Endothelial cell of umbilical vein (primary cell): ENCODE results near the gene SHKBP1. TPM values are rescaled to one million over a fixed set of nuclear protein-coding genes. Genes with fewer than 3 reads are reported as not detected.
A peak's percentile ranks its signal among the peaks of the same experiment; 100 is the strongest.

Experiments used
- BruUV-seq: library from RNA; stranded (reverse); fragments of 400-500 nt; replicated peaks from 2 replicates; lab custom pipeline; 2021; lab: Mats Ljungman, UMichigan
- CTCF ChIA-PET: fragments of 300-600, 350-600 bp; sonication (Branson Sonifier 250); formaldehyde crosslinking; loops from one replicate; lab custom pipeline; 2021; ENCODE audit warnings: antibody characterized with exemption, inconsistent platforms; lab: Charles Lee
- POLR2A ChIA-PET: fragments of 300-600, 350-600 bp; sonication (Branson Sonifier 250); formaldehyde crosslinking; loops from one replicate; lab custom pipeline; 2021; ENCODE audit warnings: antibody characterized with exemption, inconsistent platforms; lab: Charles Lee
- DNase-seq: peaks from one replicate; pipeline ENCODE4 v3.0.0-alpha.2; 2011; ENCODE audit warnings: low read depth, low spot score
- FAIRE-seq: peaks from 2 replicates; lab custom pipeline; 2011; peaks lifted over from hg19 to GRCh38; lab: Jason Lieb, UNC
- H2AFZ ChIP-seq: 2 replicates; pipeline ENCODE4 v1.6.0; 2012; ENCODE audit warnings: low read depth, low read length, control low read depth, inconsistent platforms
- H3K27ac ChIP-seq: 2 replicates; pipeline ENCODE4 v1.5.1; 2011; ENCODE audit warnings: low read depth, mild to moderate bottlenecking, control low read depth, low read length, moderate library complexity; ENCODE audit not compliant: insufficient read depth
- H3K27me3 ChIP-seq, 2 experiments: 2 replicates each; pipeline versions ENCODE4 v1.6.0 to v1.6.1; 2011; ENCODE audit warnings: low read length in 2 of 2, mixed read lengths in 1 of 2; ENCODE audit not compliant: control insufficient read depth in 2 of 2, insufficient read depth in 2 of 2
- H3K36me3 ChIP-seq, 2 experiments: 2 replicates in 1 of 2; 3 replicates in 1 of 2; pipeline ENCODE4 v1.5.1; 2011; ENCODE audit warnings: low read length in 2 of 2, mild to moderate bottlenecking in 1 of 2, moderate library complexity in 1 of 2; ENCODE audit not compliant: control insufficient read depth in 2 of 2, insufficient read depth in 2 of 2; ENCODE audit errors: extremely low read depth in 1 of 2
- H3K4me1 ChIP-seq: 3 replicates; pipeline ENCODE4 v1.5.1; 2011; ENCODE audit warnings: mild to moderate bottlenecking, low read length; ENCODE audit not compliant: control insufficient read depth, insufficient read depth; ENCODE audit errors: extremely low read depth
- H3K4me2 ChIP-seq: 2 replicates; pipeline ENCODE4 v1.6.1; 2011; ENCODE audit warnings: low read length, control low read depth, mixed read lengths; ENCODE audit not compliant: insufficient read depth
- H3K4me3 ChIP-seq, 3 experiments: fragments of 200-600 bp in 1 of 3; sonication (generic), shearing (Covaris generic) in 1 of 3; replicated peaks in 1 of 3; 2 replicates each; pipeline ENCODE4 v1.5.1; 2011 to 2016; ENCODE audit warnings: control low read depth in 3 of 3, low read length in 3 of 3, mild to moderate bottlenecking in 2 of 3, inconsistent platforms in 1 of 3, low read depth in 1 of 3, moderate library complexity in 1 of 3; ENCODE audit not compliant: insufficient read depth in 1 of 3
- H3K79me2 ChIP-seq: 2 replicates; pipeline ENCODE4 v1.6.0; 2012; ENCODE audit warnings: low read length, inconsistent platforms; ENCODE audit not compliant: control insufficient read depth, insufficient read depth
- H3K9ac ChIP-seq: replicated peaks from 2 replicates; pipeline ENCODE3; 2011; ENCODE audit warnings: low read length, control low read depth; ENCODE audit not compliant: insufficient read depth; ENCODE audit errors: extremely low read depth
- H3K9me1 ChIP-seq: replicated peaks from 3 replicates; pipeline ENCODE4 v1.6.0; 2011; ENCODE audit warnings: mild to moderate bottlenecking, low read length; ENCODE audit not compliant: control insufficient read depth, insufficient read depth; ENCODE audit errors: extremely low read depth
- H3K9me3 ChIP-seq: replicated peaks from 2 replicates; pipeline ENCODE4 v1.5.1; 2012; ENCODE audit warnings: low read length, inconsistent platforms; ENCODE audit not compliant: control insufficient read depth, insufficient read depth
- H4K20me1 ChIP-seq: replicated peaks from 2 replicates; pipeline ENCODE3; 2011; ENCODE audit warnings: mild to moderate bottlenecking, low read length; ENCODE audit not compliant: control insufficient read depth, insufficient read depth; ENCODE audit errors: extremely low read depth
- CTCF ChIP-seq, 2 donors: IDR thresholded peaks; 1 replicate in 1 of 2; 2 replicates in 1 of 2; pipeline ENCODE4 v1.5.1; 2011; ENCODE audit warnings: low read length in 2 of 2, mild to moderate bottlenecking in 2 of 2, moderate library complexity in 2 of 2, control low read depth in 1 of 2, inconsistent platforms in 1 of 2, low read depth in 1 of 2; ENCODE audit not compliant: insufficient read depth in 1 of 2; ENCODE audit errors: extremely low read depth in 1 of 2
- EZH2 ChIP-seq: IDR thresholded peaks from 2 replicates; pipeline ENCODE4 v1.6.1; 2012; ENCODE audit warnings: borderline replicate concordance, low read depth, mild to moderate bottlenecking, moderate library complexity, low read length, inconsistent platforms; ENCODE audit not compliant: severe bottlenecking
- MAX ChIP-seq: IDR thresholded peaks from 2 replicates; pipeline ENCODE4 v1.6.1; 2011; ENCODE audit not compliant: insufficient read depth, insufficient read length
- POLR2A ChIP-seq: IDR thresholded peaks from 2 replicates; pipeline ENCODE4 v1.6.1; 2012; ENCODE audit warnings: low read depth, mild to moderate bottlenecking, control low read depth, low read length
- dilution Hi-C: fragments of 300-500 bp; cut with MboI; formaldehyde crosslinking; loops from one replicate; pipeline ENCODE4 v1.15.0; 2019; ENCODE audit warnings: low sequenced_read_pairs; ENCODE audit not compliant: extremely low pct_ligation_motif_present
- intact Hi-C: fragments of 100-400 bp; cut with micrococcal nuclease; formaldehyde crosslinking; loops from one replicate; pipeline ENCODE4 v1.10.0; 2022
- polyA plus RNA-seq, 4 experiments: library from polyadenylated mRNA; depleted of rRNA in 3 of 4; stranded (reverse) in 3 of 4; unstranded in 1 of 4; fragments of >200 nt; gene quantifications; 2 replicates each; pipeline versions ENCODE4 v1.2.1 to v1.2.3, GENCODE V29; 2011 to 2012; ENCODE audit warnings: missing spikeins in 1 of 4
- total RNA-seq: library from RNA; stranded (reverse); gene quantifications from 2 replicates; pipeline ENCODE4 v1.2.3, GENCODE V29; 2021

Gene SHKBP1
- total and polyA plus RNA-seq, 2 donors (not counting 3 experiments of a cell fraction or from before 2014, with no cell fraction given) = 106 to 113 TPM

GRCh38 chr19:40604647-40605215 is 28.1 kb downstream of the SHKBP1 start:
- CTCF ChIA-PET = interaction anchor here (0.9 to 11.0 kb wide), 7 partner anchors 10 to 140 kb away, joined by 3 to 126 read pairs (median 20); partner anchors contain the start of gene BLVRB
- FAIRE-seq (peak; percentile 64), DNase-seq (no peak)
- Histone ChIP-seq H3K9me1 (no peaks in the 10 kb centered on the region), H3K27me3 (peaks cover 4 to 6% of the 10 kb centered on the region in 2 experiments), H3K4me1 (peaks cover 48% of the 10 kb centered on the region), H4K20me1 (no peaks in the 10 kb centered on the region), H3K9me3 (no peaks in the 10 kb centered on the region), H3K36me3 (no peaks in the 10 kb centered on the region), H3K4me3 (no peak overlapping the region), H3K4me2 (peak overlapping the region; percentile 60), H2AFZ (peak overlapping the region; percentile 83), H3K9ac (no peak overlapping the region), H3K27ac (no peak overlapping the region), H3K79me2 (no peaks in the 10 kb centered on the region)
- intact Hi-C loops = loop anchor here (1.0 kb wide), 1 partner anchor 30 kb away; no protein-coding TSS in a partner anchor
- TF ChIP-seq POLR2A (no peak), MAX (no peak)
- BruUV-seq = no TSS peak
- dilution Hi-C loops = no loop called here
- POLR2A ChIA-PET = interaction anchor here (1.0 kb wide), 1 partner anchor 179 kb away, joined by 3 read pairs; the partner anchor contains the start of gene SERTAD1

- Histone ChIP-seq H3K4me3 (peak overlapping the region in 2 of 3 experiments; percentile 26 to 27), H2AFZ (peak overlapping the region; percentile 83), H3K27ac (no peak overlapping the region), H3K9me1 (no peaks in the 10 kb centered on the region), H3K4me2 (peak overlapping the region; percentile 60), H3K36me3 (no peaks in the 10 kb centered on the region), H4K20me1 (no peaks in the 10 kb centered on the region), H3K9ac (no peak overlapping the region), H3K4me1 (peaks cover 45% of the 10 kb centered on the region), H3K9me3 (no peaks in the 10 kb centered on the region), H3K79me2 (no peaks in the 10 kb centered on the region), H3K27me3 (peaks cover 3 to 5% of the 10 kb centered on the region in 2 experiments)
- no TSS peak for BruUV-seq
- POLR2A ChIA-PET = no interaction called here
- intact Hi-C loops (loop anchor here (1.0 kb wide), 1 partner anchor 29 kb away; no protein-coding TSS in a partner anchor), dilution Hi-C loops (no loop called here)
- DNase-seq (no peak), FAIRE-seq (no peak)
- TF ChIP-seq CTCF (IDR thresholded peaks at IDR 0.05; ENCODE audit: extremely low read depth in 1 of 2, insufficient read depth in 1 of 2, low read depth in 1 of 2, low read length in 2 of 2) (peak; percentile 7 to 15), EZH2 (no peak), POLR2A (peak; percentile 47)
- CTCF ChIA-PET = interaction anchor here (0.9 to 11.0 kb wide), 3 partner anchors 13 to 41 kb away, joined by 3 to 126 read pairs (median 4); no protein-coding TSS in a partner anchor
These were observed 28.7 kb downstream of the SHKBP1 start for GRCh38 chr19:40605216-40605971.
